Activated CD8-positive, alpha-beta memory T cell treated with anti-CD3 and anti-CD28 coated beads for 24 hours (primary cell): ENCODE results near the gene PCDHA6.
"Not testable (repeated sequence)": the region's sequence is repeated elsewhere in the genome, so short reads cannot be mapped to it uniquely, and the experiment has no call there.

ENCODE experiments used
- DNase-seq: peaks from one replicate; pipeline ENCODE4 v3.0.0-alpha.2; 2020

The PCDHA6 gene

DNA sequence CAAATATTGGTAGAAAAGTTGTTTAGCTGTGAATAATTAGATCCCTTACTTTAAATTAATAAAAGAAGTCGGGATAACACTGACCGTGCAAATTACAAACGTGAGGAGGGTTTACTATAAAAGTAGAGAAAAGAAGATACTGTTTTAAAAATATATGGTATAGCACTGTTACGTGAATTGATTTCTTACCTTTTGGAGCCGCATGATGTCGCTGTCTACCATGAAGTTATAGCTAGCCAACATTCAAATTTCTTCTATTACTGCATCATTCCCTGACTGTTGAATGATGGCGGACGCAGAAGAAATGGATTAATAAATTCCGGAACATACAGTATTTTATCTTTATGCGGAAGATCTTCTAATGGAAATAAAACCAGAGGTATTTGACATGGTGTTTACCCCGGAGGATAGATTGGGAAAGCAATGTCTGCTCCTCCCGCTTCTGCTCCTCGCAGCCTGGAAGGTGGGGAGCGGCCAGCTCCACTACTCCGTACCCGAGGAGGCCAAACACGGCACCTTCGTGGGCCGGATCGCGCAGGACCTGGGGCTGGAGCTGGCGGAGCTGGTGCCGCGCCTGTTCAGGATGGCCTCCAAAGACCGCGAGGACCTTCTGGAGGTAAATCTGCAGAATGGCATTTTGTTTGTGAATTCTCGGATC, at the start of gene PCDHA6:
PCDHA6 (plus strand) TSS at position 257 of the 658 bp plus-strand sequence; CDS start at position 389, 132 bp downstream.
- no peak for DNase-seq

- no peak for DNase-seq
Measured at GRCh38 chr5:140780512-140780911, 47.2 kb upstream of the PCDHA6 start.

GRCh38 chr5:140785905-140786686, 41.7 kb upstream of the PCDHA6 start, which contains the start of gene PCDHA1:
Gene PCDHA1 (plus strand): TSS chr5:140786140.
- DNase-seq: no peak

- not testable (repeated sequence) for DNase-seq
Measured at GRCh38 chr5:140787422-140787821, 40.3 kb upstream of the PCDHA6 start.

DNA sequence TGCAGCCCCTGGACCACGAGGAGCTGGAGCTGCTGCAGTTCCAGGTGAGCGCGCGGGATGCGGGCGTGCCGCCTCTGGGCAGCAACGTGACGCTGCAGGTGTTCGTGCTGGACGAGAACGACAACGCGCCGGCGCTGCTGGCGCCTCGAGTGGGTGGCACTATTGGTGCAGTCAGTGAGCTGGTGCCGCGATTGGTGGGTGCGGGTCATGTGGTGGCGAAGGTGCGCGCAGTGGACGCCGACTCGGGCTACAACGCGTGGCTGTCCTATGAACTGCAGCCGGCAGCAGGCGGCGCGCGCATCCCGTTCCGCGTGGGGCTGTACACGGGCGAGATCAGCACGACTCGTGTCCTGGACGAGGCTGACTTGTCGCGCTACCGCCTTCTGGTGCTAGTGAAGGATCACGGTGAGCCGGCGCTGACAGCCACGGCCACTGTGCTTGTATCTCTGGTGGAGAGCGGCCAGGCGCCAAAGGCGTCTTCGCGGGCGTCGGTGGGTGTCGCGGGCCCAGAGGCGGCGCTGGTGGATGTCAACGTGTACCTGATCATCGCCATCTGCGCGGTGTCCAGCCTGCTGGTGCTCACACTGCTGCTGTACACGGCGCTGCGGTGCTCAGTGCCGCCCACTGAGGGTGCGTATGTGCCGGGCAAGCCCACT, 39.8 kb upstream of the PCDHA6 start:
- not testable (repeated sequence) for DNase-seq

GRCh38 chr5:140791089-140791488, 36.7 kb upstream of the PCDHA6 start:
- no peak for DNase-seq

GRCh38 chr5:140794595-140795258, 33.0 kb upstream of the PCDHA6 start, which contains the start of gene PCDHA2:
Gene PCDHA2 (plus strand): TSS chr5:140794852.
- DNase-seq: no peak

DNA sequence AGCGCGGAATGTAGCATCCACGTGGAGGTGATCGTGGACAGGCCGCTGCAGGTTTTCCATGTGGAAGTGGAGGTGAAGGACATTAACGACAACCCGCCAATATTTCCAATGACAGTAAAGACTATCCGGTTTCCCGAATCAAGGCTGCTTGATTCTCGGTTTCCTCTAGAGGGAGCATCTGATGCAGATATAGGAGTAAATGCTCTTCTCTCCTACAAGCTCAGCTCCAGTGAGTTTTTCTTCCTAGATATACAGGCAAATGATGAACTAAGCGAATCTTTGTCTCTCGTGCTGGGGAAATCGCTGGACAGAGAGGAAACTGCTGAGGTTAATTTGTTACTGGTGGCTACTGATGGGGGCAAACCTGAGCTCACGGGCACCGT, 32.5 kb upstream of the PCDHA6 start:
- no peak for DNase-seq

DNA sequence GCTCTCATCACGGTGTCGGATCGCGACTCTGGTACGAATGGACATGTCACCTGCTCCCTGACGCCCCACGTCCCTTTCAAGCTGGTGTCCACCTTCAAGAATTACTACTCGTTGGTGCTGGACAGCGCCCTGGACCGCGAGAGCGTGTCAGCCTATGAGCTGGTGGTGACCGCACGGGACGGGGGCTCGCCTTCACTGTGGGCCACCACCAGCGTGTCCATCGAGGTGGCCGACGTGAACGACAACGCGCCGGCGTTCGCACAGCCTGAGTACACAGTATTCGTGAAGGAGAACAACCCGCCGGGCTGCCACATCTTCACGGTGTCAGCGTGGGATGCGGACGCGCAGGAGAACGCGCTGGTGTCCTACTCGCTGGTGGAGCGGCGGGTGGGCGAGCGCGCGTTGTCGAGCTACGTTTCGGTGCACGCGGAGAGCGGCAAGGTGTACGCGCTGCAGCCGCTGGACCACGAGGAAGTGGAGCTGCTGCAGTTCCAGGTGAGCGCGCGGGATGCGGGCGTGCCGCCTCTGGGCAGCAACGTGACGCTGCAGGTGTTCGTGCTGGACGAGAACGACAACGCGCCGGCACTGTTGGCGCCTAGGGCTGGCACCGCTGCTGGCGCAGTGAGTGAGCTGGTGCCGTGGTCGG, 31.6 kb upstream of the PCDHA6 start:
- not testable (repeated sequence) for DNase-seq

- no peak for DNase-seq
Measured at GRCh38 chr5:140796718-140797095, 31.1 kb upstream of the PCDHA6 start.

DNA sequence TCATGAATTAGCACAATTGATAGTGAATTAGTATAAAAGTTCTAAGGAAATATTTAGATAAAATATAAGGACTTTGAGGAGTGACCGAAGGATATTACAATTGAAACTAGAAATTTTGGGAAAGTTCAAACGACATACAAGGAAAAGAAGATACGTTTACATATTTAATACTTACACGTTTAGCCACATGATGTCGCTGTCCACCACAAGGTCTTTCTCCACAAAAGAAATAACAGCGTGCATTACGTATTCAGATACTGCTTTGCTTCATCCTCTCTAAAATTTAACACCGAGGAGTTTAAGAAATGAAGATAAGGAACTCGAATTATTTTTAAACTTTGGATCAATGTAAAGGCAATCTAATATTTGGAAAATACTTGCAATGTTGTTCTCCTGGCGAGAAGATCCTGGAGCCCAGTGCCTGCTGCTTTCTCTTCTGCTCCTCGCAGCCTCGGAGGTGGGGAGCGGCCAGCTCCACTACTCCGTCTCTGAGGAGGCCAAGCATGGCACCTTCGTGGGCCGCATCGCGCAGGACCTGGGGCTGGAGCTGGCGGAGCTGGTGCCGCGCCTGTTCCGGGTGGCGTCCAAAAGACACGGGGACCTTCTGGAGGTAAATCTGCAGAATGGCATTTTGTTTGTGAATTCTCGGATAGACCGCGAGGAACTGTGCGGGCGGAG, 26.8 kb upstream of the PCDHA6 start, which contains the start of gene PCDHA3:
PCDHA3 (plus strand) TSS at position 242 of the 678 bp plus-strand sequence.
- DNase-seq: no peak

DNA sequence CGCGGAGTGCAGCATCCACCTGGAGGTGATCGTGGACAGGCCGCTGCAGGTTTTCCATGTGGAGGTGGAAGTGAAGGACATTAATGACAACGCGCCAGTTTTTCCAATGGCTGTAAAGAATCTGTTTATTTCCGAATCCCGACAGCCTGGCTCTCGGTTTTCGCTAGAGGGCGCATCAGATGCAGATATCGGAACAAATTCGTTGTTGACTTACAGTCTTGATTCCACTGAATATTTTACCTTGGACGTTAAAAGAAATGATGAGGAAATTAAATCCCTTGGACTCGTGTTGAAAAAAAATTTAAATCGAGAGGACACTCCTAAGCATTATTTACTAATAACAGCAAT, 26.3 kb upstream of the PCDHA6 start:
- no peak for DNase-seq

DNA sequence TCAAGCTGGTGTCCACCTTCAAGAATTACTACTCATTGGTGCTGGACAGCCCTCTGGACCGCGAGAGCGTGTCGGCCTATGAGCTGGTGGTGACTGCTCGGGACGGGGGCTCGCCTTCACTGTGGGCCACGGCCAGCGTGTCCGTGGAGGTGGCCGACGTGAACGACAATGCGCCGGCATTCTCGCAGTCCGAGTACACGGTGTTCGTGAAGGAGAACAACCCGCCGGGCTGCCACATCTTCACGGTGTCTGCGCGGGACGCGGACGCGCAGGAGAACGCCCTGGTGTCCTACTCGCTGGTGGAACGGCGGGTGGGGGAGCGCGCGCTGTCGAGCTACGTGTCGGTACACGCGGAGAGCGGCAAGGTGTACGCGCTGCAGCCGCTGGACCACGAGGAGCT, 25.4 kb upstream of the PCDHA6 start:
- DNase-seq: not testable (repeated sequence)

DNA sequence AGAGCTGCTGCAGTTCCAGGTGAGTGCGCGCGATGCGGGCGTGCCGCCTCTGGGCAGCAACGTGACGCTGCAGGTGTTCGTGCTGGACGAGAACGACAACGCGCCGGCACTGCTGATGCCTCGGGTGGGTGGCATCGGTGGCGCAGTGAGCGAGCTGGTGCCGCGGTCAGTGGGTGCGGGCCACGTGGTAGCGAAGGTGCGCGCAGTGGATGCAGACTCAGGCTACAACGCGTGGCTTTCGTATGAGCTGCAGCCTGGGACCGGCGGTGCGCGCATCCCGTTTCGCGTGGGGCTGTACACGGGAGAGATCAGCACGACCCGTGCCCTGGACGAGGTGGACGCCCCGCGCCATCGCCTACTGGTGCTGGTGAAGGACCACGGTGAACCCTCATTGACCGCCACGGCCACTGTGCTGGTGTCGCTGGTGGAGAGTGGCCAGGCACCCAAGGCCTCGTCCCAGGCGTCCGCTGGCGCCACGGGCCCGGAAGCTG, 24.9 kb upstream of the PCDHA6 start:
- DNase-seq: no peak

- DNase-seq: no peak
Measured at GRCh38 chr5:140806834-140807775, 20.7 kb upstream of the PCDHA6 start, which contains the start of gene PCDHA4. Gene PCDHA4 (plus strand): TSS chr5:140807068.

GRCh38 chr5:140808241-140808888, 19.4 kb upstream of the PCDHA6 start:
- DNase-seq: not testable (repeated sequence)

- no peak for DNase-seq
Measured at GRCh38 chr5:140808889-140809291, 18.9 kb upstream of the PCDHA6 start.

DNA sequence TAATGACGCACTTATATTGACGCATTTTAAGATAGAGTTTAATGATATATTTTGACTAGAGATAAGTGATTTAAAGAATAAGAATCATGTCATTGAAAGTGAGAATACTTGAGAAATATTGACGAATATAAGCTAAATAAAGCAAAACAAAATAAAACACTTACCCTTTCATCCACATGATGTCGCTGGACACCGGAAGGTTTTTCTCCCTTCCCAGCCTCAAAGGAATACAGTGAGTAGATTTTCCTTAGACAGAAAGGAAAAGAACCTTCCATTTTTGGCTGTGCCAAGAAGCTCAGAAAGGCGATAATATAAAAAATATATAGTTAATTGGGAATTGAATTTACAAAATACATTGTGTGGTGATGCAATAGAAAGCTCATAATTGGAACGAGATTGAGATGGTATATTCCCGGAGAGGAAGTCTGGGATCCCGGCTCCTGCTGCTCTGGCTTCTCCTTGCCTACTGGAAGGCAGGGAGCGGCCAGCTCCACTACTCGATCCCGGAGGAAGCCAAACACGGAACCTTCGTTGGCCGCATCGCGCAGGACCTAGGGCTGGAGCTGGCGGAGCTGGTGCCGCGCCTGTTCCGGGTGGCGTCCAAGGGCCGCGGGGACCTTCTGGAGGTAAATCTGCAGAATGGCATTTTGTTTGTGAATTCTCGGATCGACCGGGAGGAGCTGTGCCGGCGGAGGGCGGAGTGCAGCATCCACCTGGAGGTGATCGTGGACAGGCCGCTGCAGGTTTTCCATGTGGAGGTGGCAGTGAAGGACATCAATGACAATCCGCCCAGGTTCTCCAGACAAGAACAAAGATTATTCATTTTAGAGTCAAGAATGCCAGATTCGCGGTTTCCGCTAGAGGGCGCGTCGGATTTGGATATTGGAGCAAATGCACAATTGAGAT, 6.1 kb upstream of the PCDHA6 start, which contains the start of gene PCDHA5:
PCDHA5 (plus strand) TSS at position 239 of the 906 bp plus-strand sequence.
- DNase-seq: no peak

DNA sequence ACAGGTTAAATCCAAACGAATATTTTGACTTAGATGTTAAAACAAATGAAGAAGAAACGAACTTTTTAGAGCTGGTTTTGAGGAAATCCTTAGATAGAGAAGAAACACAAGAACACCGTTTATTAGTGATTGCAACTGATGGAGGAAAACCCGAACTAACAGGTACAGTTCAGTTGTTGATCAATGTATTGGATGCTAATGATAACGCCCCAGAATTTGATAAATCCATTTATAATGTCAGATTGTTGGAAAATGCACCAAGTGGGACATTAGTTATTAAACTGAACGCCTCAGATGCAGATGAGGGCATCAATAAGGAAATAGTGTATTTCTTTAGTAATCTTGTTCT, 5.5 kb upstream of the PCDHA6 start:
- no peak for DNase-seq
